Uterus (tissue), 2 donors: ENCODE measurements around the gene WDR36.

Experiments used
- CTCF ChIP-seq, 4 experiments: fragments of 200-600 bp in 2 of 4; fragments of 450-650 bp in 2 of 4; sonication (generic) in 2 of 4; IDR thresholded peaks; one replicate each; pipeline ENCODE4 v1.5.1; 2016 to 2019; ENCODE audit warnings: antibody characterized with exemption in 4 of 4, mild to moderate bottlenecking in 2 of 4, moderate library complexity in 1 of 4
- POLR2A ChIP-seq, 2 donors: fragments of 450-650 bp; IDR thresholded peaks; one replicate each; pipeline ENCODE4 v1.6.1; 2016; ENCODE audit warnings: antibody characterized with exemption in 2 of 2, mild to moderate bottlenecking in 1 of 2, moderate library complexity in 1 of 2

- TF ChIP-seq CTCF (IDR thresholded peaks at IDR 0.05) (no peak), POLR2A (IDR thresholded peaks at IDR 0.05) (no peak)
Observed at GRCh38 chr5:111170279-111170678, 78.1 kb downstream of the WDR36 start.
